ENCODE results near the gene TBX19.
A peak's percentile ranks its signal among the peaks of the same experiment; 100 is the strongest.
"Not testable (repeated sequence)": the region's sequence is repeated elsewhere in the genome, so short reads cannot be mapped to it uniquely, and the experiment has no call there.

TBX19 gene

DNA sequence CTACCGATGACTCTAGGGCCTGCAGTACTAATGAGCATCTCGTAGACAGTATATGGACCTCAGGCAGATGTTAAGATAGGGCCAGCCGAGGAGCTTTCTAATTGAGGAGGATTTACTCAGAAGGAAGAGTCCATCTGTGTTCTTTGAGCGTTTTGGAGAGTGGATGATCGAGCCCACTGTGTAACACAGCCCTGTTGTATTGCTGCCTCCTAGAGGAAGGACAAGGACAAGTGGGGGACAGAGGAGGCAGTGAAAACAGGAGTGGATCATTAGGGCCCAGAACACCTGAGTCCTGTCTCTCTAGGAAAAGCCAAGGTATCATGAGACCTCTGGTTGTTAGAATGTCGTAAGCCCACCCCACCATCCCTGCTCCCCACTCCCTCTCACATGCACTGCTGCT, 62.9 kb downstream of the TBX19 start:
- no peak overlapping the region for H3K4me3 Mint-ChIP-seq
- H3K36me3 Mint-ChIP-seq (ENCODE audit: low read depth): no peaks in the 10 kb centered on the region
- TF ChIP-seq, protein P1, sequence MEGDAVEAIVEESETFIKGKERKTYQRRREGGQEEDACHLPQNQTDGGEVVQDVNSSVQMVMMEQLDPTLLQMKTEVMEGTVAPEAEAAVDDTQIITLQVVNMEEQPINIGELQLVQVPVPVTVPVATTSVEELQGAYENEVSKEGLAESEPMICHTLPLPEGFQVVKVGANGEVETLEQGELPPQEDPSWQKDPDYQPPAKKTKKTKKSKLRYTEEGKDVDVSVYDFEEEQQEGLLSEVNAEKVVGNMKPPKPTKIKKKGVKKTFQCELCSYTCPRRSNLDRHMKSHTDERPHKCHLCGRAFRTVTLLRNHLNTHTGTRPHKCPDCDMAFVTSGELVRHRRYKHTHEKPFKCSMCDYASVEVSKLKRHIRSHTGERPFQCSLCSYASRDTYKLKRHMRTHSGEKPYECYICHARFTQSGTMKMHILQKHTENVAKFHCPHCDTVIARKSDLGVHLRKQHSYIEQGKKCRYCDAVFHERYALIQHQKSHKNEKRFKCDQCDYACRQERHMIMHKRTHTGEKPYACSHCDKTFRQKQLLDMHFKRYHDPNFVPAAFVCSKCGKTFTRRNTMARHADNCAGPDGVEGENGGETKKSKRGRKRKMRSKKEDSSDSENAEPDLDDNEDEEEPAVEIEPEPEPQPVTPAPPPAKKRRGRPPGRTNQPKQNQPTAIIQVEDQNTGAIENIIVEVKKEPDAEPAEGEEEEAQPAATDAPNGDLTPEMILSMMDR (IDR thresholded peaks at IDR 0.05; ENCODE audit: unreplicated experiment in 3 of 3): no peak
- H3K4me1 Mint-ChIP-seq: peaks cover 6% of the 10 kb centered on the region
- H3K27ac Mint-ChIP-seq: no peak overlapping the region
- peaks cover 9% of the 10 kb centered on the region for H3K9me3 Mint-ChIP-seq
- H3K27me3 Mint-ChIP-seq (ENCODE audit: low read depth): peaks cover 5% of the 10 kb centered on the region

DNA sequence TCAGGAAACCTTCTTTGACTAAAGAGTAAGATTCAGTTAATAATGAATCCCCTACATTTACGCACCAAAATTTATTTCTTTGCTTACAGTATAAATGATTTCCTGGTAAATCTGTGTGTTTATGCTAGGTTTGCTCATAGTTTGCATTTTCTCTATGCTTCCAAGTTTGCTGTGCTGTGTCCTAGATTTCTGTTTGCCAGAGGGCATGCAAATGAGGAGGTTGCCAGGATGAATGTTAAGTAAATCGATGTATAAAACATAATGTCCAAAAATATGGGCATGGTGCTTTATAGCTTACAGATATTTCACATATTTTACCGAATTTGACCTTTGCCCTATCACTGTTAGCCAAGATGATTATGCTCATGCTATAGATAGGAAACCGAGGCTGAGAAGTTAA, 63.8 kb downstream of the TBX19 start:
- peaks cover 6% of the 10 kb centered on the region for H3K4me1 Mint-ChIP-seq
- peaks cover 9% of the 10 kb centered on the region for H3K9me3 Mint-ChIP-seq

DNA sequence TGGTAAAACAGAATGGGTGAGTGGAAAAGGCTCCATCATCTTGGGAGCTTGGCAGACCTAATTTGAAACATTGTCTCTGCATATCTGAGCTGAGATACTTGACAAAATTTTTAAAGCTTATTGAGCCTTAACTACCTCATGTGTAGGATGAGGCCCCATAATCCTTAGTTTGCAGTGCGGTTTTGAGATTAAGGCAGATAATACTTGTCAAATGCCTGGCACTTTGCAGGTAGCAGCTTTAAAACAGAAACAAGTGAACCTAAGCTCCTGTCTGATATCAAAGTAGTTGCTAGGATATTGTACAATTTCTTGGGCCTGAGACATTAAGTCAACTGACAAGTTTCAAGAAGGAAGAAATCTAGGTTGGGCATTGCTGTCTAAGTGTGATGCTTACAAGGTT, 65.3 kb downstream of the TBX19 start:
- H3K9me3 Mint-ChIP-seq: peaks cover 9% of the 10 kb centered on the region
- H3K4me1 Mint-ChIP-seq: peaks cover 6% of the 10 kb centered on the region
- no peaks in the 10 kb centered on the region for H3K36me3 Mint-ChIP-seq (ENCODE audit: low read depth)
- TF ChIP-seq, protein P1 (IDR thresholded peaks at IDR 0.05; ENCODE audit: unreplicated experiment in 3 of 3): no peak
- H3K27ac Mint-ChIP-seq: no peak overlapping the region
- no peak overlapping the region for H3K4me3 Mint-ChIP-seq
- peaks cover 5% of the 10 kb centered on the region for H3K27me3 Mint-ChIP-seq (ENCODE audit: low read depth)

More for the DNA sequence above, 63.8 kb downstream of the TBX19 start:
- Mint-ChIP-seq H3K4me3 (no peak overlapping the region), H3K27ac (no peak overlapping the region), H3K27me3 (ENCODE audit: low read depth) (peaks cover 5% of the 10 kb centered on the region), H3K36me3 (ENCODE audit: low read depth) (no peaks in the 10 kb centered on the region)
- TF ChIP-seq, protein P1 (IDR thresholded peaks at IDR 0.05; ENCODE audit: unreplicated experiment in 3 of 3): no peak

DNA sequence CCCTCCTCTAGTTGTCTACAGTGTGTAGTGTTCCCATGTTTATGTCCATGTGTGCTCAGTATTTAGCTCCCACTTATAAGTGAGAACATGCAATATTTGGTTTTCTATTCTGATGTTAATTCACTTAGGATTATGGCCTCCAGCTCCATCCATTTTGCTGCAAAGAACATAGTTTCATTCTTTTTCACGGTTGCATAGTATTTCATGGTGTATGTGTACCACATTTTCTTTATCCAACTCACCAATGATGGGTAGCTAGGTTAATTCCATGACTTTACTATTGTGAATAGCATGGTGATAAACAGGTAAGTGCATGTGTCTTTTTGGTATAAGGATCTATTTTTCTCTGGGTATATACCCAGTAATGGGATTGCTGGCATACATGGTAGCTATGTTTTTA, 67.0 kb downstream of the TBX19 start:
- peaks cover 4% of the 10 kb centered on the region for H3K4me1 Mint-ChIP-seq
- H3K27me3 Mint-ChIP-seq (ENCODE audit: low read depth): peaks cover 5% of the 10 kb centered on the region
- no peak overlapping the region for H3K27ac Mint-ChIP-seq
- peak overlapping the region in 1 of 3 experiments; percentile 63 for H3K4me3 Mint-ChIP-seq
- H3K9me3 Mint-ChIP-seq: peaks cover 9% of the 10 kb centered on the region
- H3K36me3 Mint-ChIP-seq (ENCODE audit: low read depth): no peaks in the 10 kb centered on the region
- TF ChIP-seq, protein P1 (IDR thresholded peaks at IDR 0.05; ENCODE audit: unreplicated experiment in 3 of 3): no peak

DNA sequence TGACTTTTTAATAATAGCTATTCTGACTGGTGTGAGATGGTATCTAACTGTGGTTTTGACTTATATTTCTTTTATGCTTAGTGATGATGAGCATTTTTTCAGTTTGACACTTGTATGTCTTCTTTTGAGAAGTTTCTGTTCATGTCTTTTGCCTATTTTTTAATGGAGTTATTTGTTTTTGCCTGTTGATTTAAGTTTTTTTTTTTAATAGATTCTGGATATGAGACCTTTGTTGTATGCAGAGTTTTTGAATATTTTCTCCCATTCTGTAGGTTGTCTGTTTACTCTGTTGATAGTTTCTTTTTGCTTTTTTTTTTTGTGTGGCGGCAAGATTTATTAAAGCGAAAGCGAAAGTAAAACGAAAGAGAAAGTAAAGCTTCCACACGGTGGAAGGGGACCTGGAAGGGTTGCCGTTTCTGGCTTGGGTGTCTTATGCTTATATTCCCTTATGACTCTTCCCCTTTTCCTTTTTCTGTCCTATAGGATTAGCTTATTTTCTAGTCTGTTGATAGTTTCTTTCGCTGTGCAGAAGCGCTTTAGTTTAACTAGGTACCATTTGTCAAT, 67.6 kb downstream of the TBX19 start:
- TF ChIP-seq, protein P1 (IDR thresholded peaks at IDR 0.05; ENCODE audit: unreplicated experiment in 3 of 3): no peak
- Mint-ChIP-seq H3K36me3 (ENCODE audit: low read depth) (no peaks in the 10 kb centered on the region), H3K4me1 (no peaks in the 10 kb centered on the region), H3K27me3 (ENCODE audit: low read depth) (no peaks in the 10 kb centered on the region), H3K9me3 (peaks cover 9% of the 10 kb centered on the region), H3K27ac (peak overlapping the region in 1 of 3 experiments; percentile 52), H3K4me3 (peak overlapping the region; percentile 43 to 63 (median 58))

DNA sequence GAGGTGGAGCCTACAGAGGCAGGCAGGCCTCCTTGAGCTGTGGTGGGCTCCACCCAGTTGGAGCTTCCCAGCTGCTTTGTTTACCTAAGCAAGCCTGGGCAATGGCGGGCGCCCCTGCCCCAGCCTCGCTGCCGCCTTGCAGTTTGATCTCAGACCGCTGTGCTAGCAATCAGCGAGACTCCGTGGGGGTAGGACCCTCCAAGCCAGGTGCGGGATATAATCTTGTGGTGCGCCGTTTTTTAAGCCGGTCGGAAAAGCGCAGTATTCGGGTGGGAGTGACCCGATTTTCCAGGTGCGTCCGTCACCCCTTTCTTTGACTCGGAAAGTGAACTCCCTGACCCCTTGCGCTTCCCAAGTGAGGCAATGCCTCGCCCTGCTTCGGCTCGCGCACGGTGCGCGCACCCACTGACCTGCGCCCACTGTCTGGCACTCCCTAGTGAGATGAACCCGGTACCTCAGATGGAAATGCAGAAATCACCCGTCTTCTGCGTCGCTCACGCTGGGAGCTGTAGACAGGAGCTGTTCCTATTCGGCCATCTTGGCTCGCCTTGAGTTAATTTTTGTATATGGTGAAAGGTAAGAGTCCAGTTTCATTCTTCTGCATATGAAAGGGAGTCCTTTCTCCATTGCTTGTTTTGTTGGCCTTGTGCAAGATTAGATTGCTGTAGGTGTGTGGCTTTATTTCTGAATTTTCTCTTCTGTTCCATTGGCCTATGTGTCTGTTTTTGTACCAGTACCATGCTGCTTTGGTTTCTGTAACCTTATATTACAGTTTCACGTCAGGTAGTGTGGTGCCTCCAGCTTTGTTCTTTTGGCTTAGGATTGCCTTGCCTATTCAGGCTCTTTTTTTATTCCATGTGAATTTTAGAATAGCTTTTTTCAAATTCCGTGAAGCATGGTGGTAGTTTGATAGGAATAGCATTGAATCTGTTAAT, 73.9 kb downstream of the TBX19 start:
- H3K27ac Mint-ChIP-seq; H3K4me1 Mint-ChIP-seq; H3K27me3 Mint-ChIP-seq (ENCODE audit: low read depth); H3K36me3 Mint-ChIP-seq (ENCODE audit: low read depth); H3K9me3 Mint-ChIP-seq: not testable (repeated sequence)
- peak overlapping the region in 2 of 3 experiments; percentile 9 to 50 for H3K4me3 Mint-ChIP-seq

Measured in nephron (organoid).